Pulmonary artery endothelial cell (primary cell): ENCODE data around the gene EGR2. TPM values are rescaled to one million over a fixed set of nuclear protein-coding genes. Genes with fewer than 3 reads are reported as not detected.
A peak's percentile ranks its signal among the peaks of the same experiment; 100 is the strongest.

Experiments used
- DNase-seq: peaks from one replicate; pipeline ENCODE4 v3.0.0-alpha.2; 2011; ENCODE audit warnings: low read depth, low spot score
- total RNA-seq: library from RNA; depleted of rRNA; stranded (reverse); fragments of >200 nt; gene quantifications from 2 replicates; pipeline ENCODE4 v1.2.3, GENCODE V29; 2014

EGR2 gene
- 0.04 and 0.07 TPM in 2 replicates for total RNA-seq

- peak; percentile 91 for DNase-seq
Observed at GRCh38 chr10:62816331-62817120, at the start of gene EGR2. Gene EGR2, minus strand, starts transcription at chr10:62816366. Its CDS starts 337 bp downstream, at chr10:62816029.

GRCh38 chr10:62862447-62862846 is 46.3 kb upstream of the EGR2 start:
- DNase-seq, result no peak

GRCh38 chr10:62861507-62861906 is 45.3 kb upstream of the EGR2 start:
- no peak for DNase-seq

- DNase-seq, result no peak
Observed at GRCh38 chr10:62860946-62861345, 44.8 kb upstream of the EGR2 start.

GRCh38 chr10:62858364-62858763 is 42.2 kb upstream of the EGR2 start:
- no peak for DNase-seq

- DNase-seq, result no peak
Observed at GRCh38 chr10:62856021-62856420, 39.9 kb upstream of the EGR2 start.

GRCh38 chr10:62853710-62854109 is 37.5 kb upstream of the EGR2 start:
- DNase-seq, result no peak

- DNase-seq, result no peak
Observed at GRCh38 chr10:62852961-62853702, 37.0 kb upstream of the EGR2 start.

GRCh38 chr10:62851442-62851841 is 35.3 kb upstream of the EGR2 start:
- DNase-seq, result no peak

- no peak for DNase-seq
Observed at GRCh38 chr10:62850646-62851045, 34.5 kb upstream of the EGR2 start.

- DNase-seq, result no peak
Observed at GRCh38 chr10:62847433-62847832, 31.3 kb upstream of the EGR2 start.

GRCh38 chr10:62844280-62845011 is 28.3 kb upstream of the EGR2 start:
- DNase-seq, result no peak

- DNase-seq, result no peak
Observed at GRCh38 chr10:62843600-62843999, 27.4 kb upstream of the EGR2 start.

- no peak for DNase-seq
Observed at GRCh38 chr10:62842983-62843382, 26.8 kb upstream of the EGR2 start.

GRCh38 chr10:62839590-62839989 is 23.4 kb upstream of the EGR2 start:
- DNase-seq, result no peak

GRCh38 chr10:62831346-62831745 is 15.2 kb upstream of the EGR2 start:
- no peak for DNase-seq

GRCh38 chr10:62830679-62831078 is 14.5 kb upstream of the EGR2 start:
- no peak for DNase-seq

- no peak for DNase-seq
Observed at GRCh38 chr10:62829622-62830021, 13.5 kb upstream of the EGR2 start.

- no peak for DNase-seq
Observed at GRCh38 chr10:62826273-62826672, 10.1 kb upstream of the EGR2 start.

- no peak for DNase-seq
Observed at GRCh38 chr10:62820586-62820985, 4.4 kb upstream of the EGR2 start.

GRCh38 chr10:62819141-62819920 is 3.2 kb upstream of the EGR2 start:
- no peak for DNase-seq
